Measurements from ENCODE around the gene FURIN. TPM values are rescaled to one million over a fixed set of nuclear protein-coding genes. Genes with fewer than 3 reads are reported as not detected.
A peak's percentile ranks its signal among the peaks of the same experiment; 100 is the strongest.

FURIN gene
- total RNA-seq, 2 experiments from 2014 or later, result 576 to 590 TPM

DNA sequence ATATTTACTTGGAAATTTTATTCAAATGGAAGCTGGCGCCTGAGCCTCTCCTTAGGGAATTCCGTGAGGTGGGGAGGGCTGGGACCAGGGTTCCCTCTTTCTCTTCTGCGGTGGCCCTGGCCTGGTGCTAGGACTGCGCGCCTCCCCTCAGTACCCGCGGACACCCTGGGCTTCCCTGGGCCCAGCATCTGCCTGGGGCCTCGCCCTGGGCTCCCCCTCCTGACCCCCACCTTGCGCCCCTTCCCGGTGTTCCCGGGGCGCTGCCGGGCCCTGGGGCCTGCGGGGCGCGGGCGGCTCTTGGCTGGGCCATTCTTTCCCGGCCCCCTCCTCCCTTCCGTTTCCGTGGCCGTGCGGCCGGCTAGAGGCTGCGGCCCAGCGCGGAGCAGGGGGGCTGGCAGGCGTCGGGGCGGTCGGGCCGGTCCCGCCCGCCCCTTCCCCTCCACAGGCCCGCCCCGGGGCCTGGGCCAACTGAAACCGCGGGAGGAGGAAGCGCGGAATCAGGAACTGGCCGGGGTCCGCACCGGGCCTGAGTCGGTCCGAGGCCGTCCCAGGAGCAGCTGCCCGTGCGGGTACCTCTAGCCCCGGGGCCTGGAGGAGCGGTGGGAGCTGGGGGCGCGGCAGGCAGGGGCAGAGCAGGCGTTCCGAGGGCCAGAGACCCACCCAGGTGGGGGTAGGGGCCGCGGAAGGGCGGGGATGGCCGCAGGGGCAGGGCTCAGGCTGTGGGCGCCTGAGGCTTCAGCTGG is 15.8 kb downstream of the FURIN start, which contains the start of gene FES:
FES (plus strand) TSS at position 529 of the 743 bp plus-strand sequence. CDS start 542 bp downstream, outside the sequence.
- H3K9me3 Mint-ChIP-seq, result no peaks in the 10 kb centered on the region
- intact Hi-C loops (cut with micrococcal nuclease), result loop anchor here (10.0 kb wide), 1 partner anchor 559 kb away; no protein-coding TSS in a partner anchor
- POLR2A ChIA-PET, result interaction anchor here (1.3 to 2.9 kb wide), 2 partner anchors 10 to 18 kb away, joined by 4 to 14 read pairs; no protein-coding TSS in a partner anchor
- peak within 1 kb of the TSS; percentile 74 for H3K27ac Mint-ChIP-seq
- peaks cover 6% of the 10 kb centered on the region for H3K27me3 Mint-ChIP-seq
- peaks cover 22% of the 10 kb centered on the region for H3K4me1 Mint-ChIP-seq (ENCODE audit: low read depth)
- peak within 1 kb of the TSS; percentile 20 for H3K4me3 Mint-ChIP-seq
- CTCF ChIA-PET, result interaction anchor here (1.0 to 4.4 kb wide), 10 partner anchors 13 to 563 kb away, joined by 3 to 65 read pairs (median 12); partner anchors contain the start of genes BLM, HDDC3, MAN2A2 and UNC45A
- H3K36me3 Mint-ChIP-seq, result peaks cover 21% of the 10 kb centered on the region
- peak; percentile 41 for DNase-seq

DNA sequence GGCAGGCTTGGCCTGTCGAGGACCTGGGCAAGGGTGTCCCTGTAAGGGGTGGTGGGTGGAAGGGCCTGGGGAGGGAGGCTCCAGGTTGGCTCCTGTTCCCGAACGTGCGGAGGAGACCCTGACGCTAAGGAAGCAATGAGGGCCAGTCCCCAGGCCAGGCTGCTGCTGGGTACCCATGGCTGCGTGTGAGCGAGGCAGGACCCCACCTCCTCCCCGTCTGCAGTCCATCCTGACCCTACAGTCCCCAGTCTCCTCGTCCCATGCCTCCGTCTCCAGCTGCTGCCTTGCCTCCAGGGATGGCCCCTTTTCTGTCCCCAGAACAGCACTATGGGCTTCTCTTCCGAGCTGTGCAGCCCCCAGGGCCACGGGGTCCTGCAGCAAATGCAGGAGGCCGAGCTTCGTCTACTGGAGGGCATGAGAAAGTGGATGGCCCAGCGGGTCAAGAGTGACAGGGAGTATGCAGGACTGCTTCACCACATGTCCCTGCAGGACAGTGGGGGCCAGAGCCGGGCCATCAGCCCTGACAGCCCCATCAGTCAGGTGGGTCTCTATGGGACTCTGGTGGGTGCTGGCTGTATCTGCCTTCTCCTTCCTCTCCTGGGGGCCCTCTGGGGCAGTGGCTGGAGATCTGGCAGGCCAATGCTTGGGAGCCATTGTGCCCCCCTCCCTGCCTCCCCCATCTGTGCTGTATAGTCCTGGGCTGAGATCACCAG is 16.5 kb downstream of the FURIN start:
- Mint-ChIP-seq H3K27me3 (peaks cover 6% of the 10 kb centered on the region), H3K36me3 (peaks cover 13% of the 10 kb centered on the region), H3K4me1 (ENCODE audit: low read depth) (peaks cover 20% of the 10 kb centered on the region), H3K9me3 (no peaks in the 10 kb centered on the region), H3K27ac (peak overlapping the region; percentile 74), H3K4me3 (peak overlapping the region; percentile 20)
- ChIA-PET POLR2A (interaction anchor here (0.7 to 2.9 kb wide), 5 partner anchors 11 to 237 kb away, joined by 3 to 14 read pairs (median 4); partner anchors contain the start of gene BLM), CTCF (interaction anchor here (0.7 to 4.4 kb wide), 43 partner anchors 9 to 592 kb away, joined by 3 to 65 read pairs (median 6); partner anchors contain the start of genes BLM, HDDC3, MAN2A2 and UNC45A)
- no peak for DNase-seq
- intact Hi-C loops (cut with micrococcal nuclease), result loop anchor here (5.0 to 10.0 kb wide), 2 partner anchors 168 to 560 kb away; partner anchors contain the start of gene BLM

DNA sequence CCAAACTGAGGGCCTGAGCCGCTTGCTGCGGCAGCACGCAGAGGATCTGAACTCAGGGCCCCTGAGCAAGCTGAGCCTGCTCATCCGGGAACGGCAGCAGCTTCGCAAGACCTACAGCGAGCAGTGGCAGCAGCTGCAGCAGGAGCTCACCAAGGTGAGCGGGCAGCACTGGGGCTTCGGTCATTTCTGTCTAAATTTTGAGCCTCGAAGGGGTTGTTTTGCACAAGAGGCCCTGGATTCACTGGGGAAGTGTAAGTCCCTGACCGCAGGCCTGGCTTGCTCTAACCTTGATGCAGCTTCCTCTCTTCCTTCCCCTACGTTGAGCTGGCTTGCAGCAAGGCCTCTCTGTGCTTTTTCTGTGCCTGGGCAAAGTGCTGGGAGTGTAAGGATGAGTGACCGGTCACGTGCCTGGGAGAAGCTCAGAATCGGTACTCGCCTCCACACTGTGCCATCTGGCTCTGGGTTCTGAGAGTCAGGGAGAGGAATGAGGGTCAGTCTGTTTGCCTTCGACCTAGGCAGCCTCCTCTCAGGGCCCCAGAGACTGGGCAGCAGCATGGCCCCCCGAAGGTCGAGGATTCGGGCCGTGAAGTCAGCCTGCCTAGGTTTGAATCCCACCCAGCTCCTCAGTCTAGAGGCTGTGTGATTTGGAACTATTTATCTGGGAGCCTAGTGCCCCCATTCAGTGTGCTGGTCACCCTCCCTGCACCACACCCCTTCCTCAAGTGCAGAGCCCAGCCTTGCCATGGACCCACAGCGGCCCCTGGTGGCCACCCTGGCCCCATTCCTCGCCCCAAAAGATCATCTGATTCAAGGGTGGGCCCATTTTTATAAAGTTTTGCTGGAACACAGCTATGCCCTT is 17.3 kb downstream of the FURIN start:
- CTCF ChIA-PET, result interaction anchor here (0.6 to 4.4 kb wide), 68 partner anchors 9 to 593 kb away, joined by 3 to 65 read pairs (median 4); partner anchors contain the start of genes BLM, HDDC3, MAN2A2 and UNC45A
- Mint-ChIP-seq H3K36me3 (peaks cover 9% of the 10 kb centered on the region), H3K27ac (peak overlapping the region; percentile 74), H3K9me3 (no peaks in the 10 kb centered on the region), H3K4me1 (ENCODE audit: low read depth) (peaks cover 20% of the 10 kb centered on the region), H3K27me3 (peaks cover 6% of the 10 kb centered on the region), H3K4me3 (peak overlapping the region; percentile 26)
- DNase-seq, result peak; percentile 86
- intact Hi-C loops (cut with micrococcal nuclease), result loop anchor here (1.0 to 10.0 kb wide), 3 partner anchors 168 to 561 kb away; partner anchors contain the start of gene BLM
- POLR2A ChIA-PET, result interaction anchor here (0.7 to 2.9 kb wide), 6 partner anchors 12 to 238 kb away, joined by 3 to 14 read pairs (median 4); partner anchors contain the start of gene BLM

DNA sequence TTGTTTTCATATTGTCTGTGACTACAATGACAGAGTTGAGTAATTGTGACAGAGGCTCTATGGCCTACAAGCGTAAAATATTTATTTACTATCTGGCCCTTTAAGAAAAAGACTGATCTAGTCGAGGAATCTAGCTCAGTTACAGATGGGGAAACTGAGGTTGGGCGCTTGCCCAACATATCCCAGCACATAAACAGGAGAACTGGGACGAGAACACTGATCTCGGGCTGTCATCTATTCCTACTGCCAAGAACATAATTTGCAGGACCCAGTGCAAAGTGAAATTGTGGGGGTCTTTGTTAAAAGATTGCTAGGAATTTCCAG is 17.9 kb downstream of the FURIN start:
- CTCF ChIA-PET, result interaction anchor here (0.6 to 4.4 kb wide), 62 partner anchors 9 to 566 kb away, joined by 3 to 65 read pairs (median 5); partner anchors contain the start of genes BLM, HDDC3, MAN2A2 and UNC45A
- peak overlapping the region; percentile 26 for H3K4me3 Mint-ChIP-seq

DNA sequence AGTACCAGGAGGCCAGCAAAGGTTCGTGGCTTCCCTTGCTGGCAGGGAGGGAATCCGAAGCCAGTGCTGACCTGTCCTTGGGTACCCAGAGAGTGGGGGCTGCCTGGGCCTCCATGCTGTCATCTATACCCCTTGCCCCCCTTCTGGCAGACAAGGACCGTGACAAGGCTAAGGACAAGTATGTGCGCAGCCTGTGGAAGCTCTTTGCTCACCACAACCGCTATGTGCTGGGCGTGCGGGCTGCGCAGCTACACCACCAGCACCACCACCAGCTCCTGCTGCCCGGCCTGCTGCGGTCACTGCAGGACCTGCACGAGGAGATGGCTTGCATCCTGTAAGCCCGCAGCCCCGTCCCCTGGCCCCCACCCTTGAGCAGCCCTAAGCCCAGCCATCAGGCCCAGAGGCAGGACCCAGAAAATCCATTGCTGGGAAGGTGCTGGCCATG is 18.7 kb downstream of the FURIN start:
- DNase-seq, result no peak
- H3K4me1 Mint-ChIP-seq (ENCODE audit: low read depth), result peaks cover 20% of the 10 kb centered on the region
- H3K4me3 Mint-ChIP-seq, result no peak overlapping the region
- CTCF ChIA-PET, result interaction anchor here (1.0 to 4.4 kb wide), 18 partner anchors 11 to 567 kb away, joined by 3 to 65 read pairs (median 7); partner anchors contain the start of genes BLM, HDDC3, MAN2A2 and UNC45A
- intact Hi-C loops (cut with micrococcal nuclease), result loop anchor here (5.0 to 10.0 kb wide), 2 partner anchors 170 to 562 kb away; partner anchors contain the start of gene BLM
- no peak overlapping the region for H3K27ac Mint-ChIP-seq
- peaks cover 4% of the 10 kb centered on the region for H3K36me3 Mint-ChIP-seq
- H3K27me3 Mint-ChIP-seq, result peaks cover 6% of the 10 kb centered on the region
- POLR2A ChIA-PET, result interaction anchor here (0.5 kb wide), 2 partner anchors 16 to 167 kb away, joined by 3 read pairs; no protein-coding TSS in a partner anchor
- H3K9me3 Mint-ChIP-seq, result no peaks in the 10 kb centered on the region

More for the DNA sequence above, 17.9 kb downstream of the FURIN start:
- no peak for DNase-seq
- H3K4me1 Mint-ChIP-seq (ENCODE audit: low read depth), result peaks cover 20% of the 10 kb centered on the region
- H3K27ac Mint-ChIP-seq, result no peak overlapping the region
- POLR2A ChIA-PET, result interaction anchor here (1.1 to 2.9 kb wide), 4 partner anchors 12 to 169 kb away, joined by 3 to 14 read pairs (median 4); partner anchors contain the start of gene BLM
- peaks cover 9% of the 10 kb centered on the region for H3K36me3 Mint-ChIP-seq
- H3K27me3 Mint-ChIP-seq, result peaks cover 6% of the 10 kb centered on the region
- H3K9me3 Mint-ChIP-seq, result no peaks in the 10 kb centered on the region
- intact Hi-C loops (cut with micrococcal nuclease), result loop anchor here (1.0 to 10.0 kb wide), 3 partner anchors 169 to 561 kb away; partner anchors contain the start of gene BLM

DNA sequence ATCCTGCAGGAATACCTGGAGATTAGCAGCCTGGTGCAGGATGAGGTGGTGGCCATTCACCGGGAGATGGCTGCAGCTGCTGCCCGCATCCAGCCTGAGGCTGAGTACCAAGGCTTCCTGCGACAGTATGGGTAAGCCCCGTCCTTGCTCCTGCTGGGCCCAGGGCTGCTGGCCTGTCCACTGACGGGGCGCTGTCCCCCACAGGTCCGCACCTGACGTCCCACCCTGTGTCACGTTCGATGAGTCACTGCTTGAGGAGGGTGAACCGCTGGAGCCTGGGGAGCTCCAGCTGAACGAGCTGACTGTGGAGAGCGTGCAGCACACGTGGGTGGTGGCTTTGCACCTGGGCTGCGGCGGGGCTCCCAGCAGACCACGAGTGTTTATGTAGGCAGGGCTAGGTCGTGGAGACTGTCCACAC is 20.9 kb downstream of the FURIN start:
- intact Hi-C loops (cut with micrococcal nuclease), result loop anchor here (5.0 to 10.0 kb wide), 2 partner anchors 172 to 565 kb away; partner anchors contain the start of gene BLM
- no peak for DNase-seq
- peaks cover 13% of the 10 kb centered on the region for H3K4me1 Mint-ChIP-seq (ENCODE audit: low read depth)
- POLR2A ChIA-PET, result interaction anchor here (0.5 to 0.6 kb wide), 2 partner anchors 25 to 596 kb away, joined by 3 read pairs; no protein-coding TSS in a partner anchor
- no peaks in the 10 kb centered on the region for H3K9me3 Mint-ChIP-seq
- H3K27me3 Mint-ChIP-seq, result peaks cover 6% of the 10 kb centered on the region
- peaks cover 4% of the 10 kb centered on the region for H3K36me3 Mint-ChIP-seq
- no peak overlapping the region for H3K4me3 Mint-ChIP-seq
- CTCF ChIA-PET, result interaction anchor here (0.8 to 2.2 kb wide), 2 partner anchors 12 to 241 kb away, joined by 4 to 11 read pairs; no protein-coding TSS in a partner anchor
- no peak overlapping the region for H3K27ac Mint-ChIP-seq

DNA sequence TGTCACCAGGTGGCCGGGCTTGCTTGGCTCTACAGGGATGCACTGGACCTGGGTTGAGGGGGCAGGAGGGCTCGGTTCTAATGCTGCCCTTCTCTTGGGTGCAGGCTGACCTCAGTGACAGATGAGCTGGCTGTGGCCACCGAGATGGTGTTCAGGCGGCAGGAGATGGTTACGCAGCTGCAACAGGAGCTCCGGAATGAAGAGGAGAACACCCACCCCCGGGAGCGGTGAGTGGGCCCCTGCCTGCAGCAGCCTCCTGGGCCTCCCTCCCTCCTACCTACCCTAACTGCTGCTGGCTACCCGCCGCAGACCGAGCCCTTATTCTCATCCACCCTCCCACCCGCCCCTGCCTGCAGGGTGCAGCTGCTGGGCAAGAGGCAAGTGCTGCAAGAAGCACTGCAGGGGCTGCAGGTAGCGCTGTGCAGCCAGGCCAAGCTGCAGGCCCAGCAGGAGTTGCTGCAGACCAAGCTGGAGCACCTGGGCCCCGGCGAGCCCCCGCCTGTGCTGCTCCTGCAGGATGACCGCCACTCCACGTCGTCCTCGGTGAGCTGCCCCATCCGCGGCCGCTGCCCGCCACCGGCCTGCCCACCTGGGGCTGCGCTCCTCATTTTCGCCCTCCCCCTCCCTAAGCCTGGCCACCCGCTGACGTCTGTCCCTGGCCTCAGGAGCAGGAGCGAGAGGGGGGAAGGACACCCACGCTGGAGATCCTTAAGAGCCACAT is 21.5 kb downstream of the FURIN start:
- no peak overlapping the region for H3K4me3 Mint-ChIP-seq
- no peaks in the 10 kb centered on the region for H3K9me3 Mint-ChIP-seq
- peaks cover 4% of the 10 kb centered on the region for H3K36me3 Mint-ChIP-seq
- CTCF ChIA-PET, result interaction anchor here (0.8 to 2.2 kb wide), 3 partner anchors 12 to 242 kb away, joined by 4 to 11 read pairs (median 8); no protein-coding TSS in a partner anchor
- DNase-seq, result no peak
- H3K4me1 Mint-ChIP-seq (ENCODE audit: low read depth), result peaks cover 12% of the 10 kb centered on the region
- POLR2A ChIA-PET, result interaction anchor here (0.5 kb wide), 1 partner anchor 597 kb away, joined by 3 read pairs; no protein-coding TSS in a partner anchor
- peaks cover 5% of the 10 kb centered on the region for H3K27me3 Mint-ChIP-seq
- H3K27ac Mint-ChIP-seq, result no peak overlapping the region
- intact Hi-C loops (cut with micrococcal nuclease), result loop anchor here (5.0 to 10.0 kb wide), 2 partner anchors 173 to 565 kb away; partner anchors contain the start of gene BLM

DNA sequence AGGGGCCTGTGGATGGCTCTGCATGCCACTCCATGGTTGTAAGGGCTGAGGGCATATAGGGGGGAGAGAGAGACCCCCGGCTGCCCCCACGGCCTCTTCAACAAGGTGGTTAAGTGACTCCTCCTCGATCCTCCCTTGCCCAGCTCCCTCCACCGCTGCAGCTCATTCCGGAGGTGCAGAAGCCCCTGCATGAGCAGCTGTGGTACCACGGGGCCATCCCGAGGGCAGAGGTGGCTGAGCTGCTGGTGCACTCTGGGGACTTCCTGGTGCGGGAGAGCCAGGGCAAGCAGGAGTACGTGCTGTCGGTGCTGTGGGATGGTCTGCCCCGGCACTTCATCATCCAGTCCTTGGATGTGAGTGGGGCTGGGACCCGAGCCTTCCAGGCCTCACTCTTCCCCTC is 22.5 kb downstream of the FURIN start:
- H3K9me3 Mint-ChIP-seq, result no peaks in the 10 kb centered on the region
- no peak overlapping the region for H3K27ac Mint-ChIP-seq
- no peak overlapping the region for H3K4me3 Mint-ChIP-seq
- peaks cover 4% of the 10 kb centered on the region for H3K36me3 Mint-ChIP-seq
- no peak for DNase-seq
- ChIA-PET CTCF (interaction anchor here (1.5 kb wide), 1 partner anchor 11 kb away, joined by 8 read pairs; no protein-coding TSS in a partner anchor), POLR2A (no interaction called here)
- intact Hi-C loops (cut with micrococcal nuclease), result no loop called here
- peaks cover 2% of the 10 kb centered on the region for H3K27me3 Mint-ChIP-seq
- peaks cover 3% of the 10 kb centered on the region for H3K4me1 Mint-ChIP-seq (ENCODE audit: low read depth)

DNA sequence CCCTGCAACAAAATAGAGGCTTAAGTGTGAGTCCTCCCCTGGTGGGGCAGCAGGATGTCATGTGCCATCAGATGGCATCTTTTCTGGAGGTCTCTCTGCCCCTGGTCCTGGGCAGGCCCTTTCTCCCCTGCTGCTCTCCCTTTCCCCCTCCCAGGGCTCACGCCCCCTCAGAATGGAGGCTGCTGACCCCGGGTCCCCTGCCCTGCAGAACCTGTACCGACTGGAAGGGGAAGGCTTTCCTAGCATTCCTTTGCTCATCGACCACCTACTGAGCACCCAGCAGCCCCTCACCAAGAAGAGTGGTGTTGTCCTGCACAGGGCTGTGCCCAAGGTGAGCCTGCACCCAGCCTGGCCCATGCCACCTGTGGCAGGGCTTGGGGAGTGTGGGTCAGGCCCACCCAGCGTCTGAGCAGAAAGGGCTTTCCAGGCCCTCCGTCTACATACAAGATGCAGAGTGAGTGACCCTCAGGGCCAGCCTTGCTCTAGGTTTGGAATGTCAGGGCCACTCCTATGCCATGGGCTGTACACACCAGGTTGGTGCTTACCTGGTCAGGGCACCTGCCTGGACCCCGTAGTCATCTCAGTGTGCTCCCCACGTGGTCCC is 23.1 kb downstream of the FURIN start:
- H3K4me3 Mint-ChIP-seq, result no peak overlapping the region
- H3K27ac Mint-ChIP-seq, result no peak overlapping the region
- ChIA-PET POLR2A (no interaction called here), CTCF (interaction anchor here (1.5 kb wide), 1 partner anchor 11 kb away, joined by 8 read pairs; no protein-coding TSS in a partner anchor)
- no peak for DNase-seq
- H3K4me1 Mint-ChIP-seq (ENCODE audit: low read depth), result no peaks in the 10 kb centered on the region
- intact Hi-C loops (cut with micrococcal nuclease), result no loop called here
- H3K27me3 Mint-ChIP-seq, result peaks cover 2% of the 10 kb centered on the region
- no peaks in the 10 kb centered on the region for H3K9me3 Mint-ChIP-seq
- H3K36me3 Mint-ChIP-seq, result peaks cover 4% of the 10 kb centered on the region

DNA sequence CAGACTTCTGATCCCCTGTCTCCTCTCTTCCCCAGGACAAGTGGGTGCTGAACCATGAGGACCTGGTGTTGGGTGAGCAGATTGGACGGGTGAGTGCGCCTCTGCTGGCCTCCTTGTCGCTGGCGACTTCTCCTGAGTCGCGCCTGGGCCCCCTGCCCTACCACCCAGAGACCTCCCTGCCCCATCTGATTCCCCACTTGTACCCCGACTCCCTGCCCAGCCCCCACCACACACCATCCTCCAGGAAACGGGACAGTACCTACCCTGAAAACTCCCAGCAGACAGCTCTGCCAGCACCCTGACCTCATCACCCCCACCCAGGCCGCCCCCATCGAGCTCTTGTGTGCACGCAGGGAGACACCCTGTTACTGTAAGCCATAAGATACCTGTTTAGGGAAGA is 23.6 kb downstream of the FURIN start:
- POLR2A ChIA-PET, result no interaction called here
- H3K27ac Mint-ChIP-seq, result no peak overlapping the region
- peaks cover 4% of the 10 kb centered on the region for H3K36me3 Mint-ChIP-seq
- CTCF ChIA-PET, result no interaction called here
- H3K4me3 Mint-ChIP-seq, result no peak overlapping the region
- intact Hi-C loops (cut with micrococcal nuclease), result no loop called here
- DNase-seq, result no peak
- H3K4me1 Mint-ChIP-seq (ENCODE audit: low read depth), result no peaks in the 10 kb centered on the region
- no peaks in the 10 kb centered on the region for H3K9me3 Mint-ChIP-seq
- peaks cover 2% of the 10 kb centered on the region for H3K27me3 Mint-ChIP-seq
